ENCODE measurements around the gene GRHL1.

The GRHL1 gene

DNA sequence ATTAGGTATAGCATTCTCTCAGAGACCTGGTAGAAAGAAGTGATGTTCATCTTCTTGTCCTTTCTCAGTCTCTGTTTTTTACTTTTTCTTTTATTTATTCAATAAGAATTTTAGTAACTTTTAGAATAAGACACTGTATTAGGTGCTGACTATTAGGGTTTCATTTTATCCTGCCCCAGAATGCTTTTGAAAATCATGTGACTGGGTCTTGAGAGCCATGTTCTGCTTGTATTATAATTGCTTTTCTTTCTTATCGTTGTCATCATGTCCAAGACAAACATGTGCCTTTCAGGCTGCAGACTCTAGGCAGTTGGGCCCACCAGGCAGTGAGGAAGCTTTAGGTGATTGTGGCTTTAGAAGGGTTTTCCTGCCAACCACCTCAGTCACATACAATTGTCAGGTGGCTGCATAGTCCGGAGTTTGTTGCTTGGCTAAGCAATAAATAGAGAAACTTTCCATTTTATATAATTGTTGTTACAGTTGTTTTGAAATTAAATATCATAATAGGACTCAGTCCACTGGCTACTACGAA lies 15.1 kb downstream of the GRHL1 start:
- H3K27ac ChIP-seq (ENCODE audit: low read length): no peak overlapping the region
- no peaks in the 10 kb centered on the region for H3K4me1 ChIP-seq (ENCODE audit: control insufficient read depth in 1 of 2, insufficient read depth in 2 of 2, low read length in 2 of 2)

DNA sequence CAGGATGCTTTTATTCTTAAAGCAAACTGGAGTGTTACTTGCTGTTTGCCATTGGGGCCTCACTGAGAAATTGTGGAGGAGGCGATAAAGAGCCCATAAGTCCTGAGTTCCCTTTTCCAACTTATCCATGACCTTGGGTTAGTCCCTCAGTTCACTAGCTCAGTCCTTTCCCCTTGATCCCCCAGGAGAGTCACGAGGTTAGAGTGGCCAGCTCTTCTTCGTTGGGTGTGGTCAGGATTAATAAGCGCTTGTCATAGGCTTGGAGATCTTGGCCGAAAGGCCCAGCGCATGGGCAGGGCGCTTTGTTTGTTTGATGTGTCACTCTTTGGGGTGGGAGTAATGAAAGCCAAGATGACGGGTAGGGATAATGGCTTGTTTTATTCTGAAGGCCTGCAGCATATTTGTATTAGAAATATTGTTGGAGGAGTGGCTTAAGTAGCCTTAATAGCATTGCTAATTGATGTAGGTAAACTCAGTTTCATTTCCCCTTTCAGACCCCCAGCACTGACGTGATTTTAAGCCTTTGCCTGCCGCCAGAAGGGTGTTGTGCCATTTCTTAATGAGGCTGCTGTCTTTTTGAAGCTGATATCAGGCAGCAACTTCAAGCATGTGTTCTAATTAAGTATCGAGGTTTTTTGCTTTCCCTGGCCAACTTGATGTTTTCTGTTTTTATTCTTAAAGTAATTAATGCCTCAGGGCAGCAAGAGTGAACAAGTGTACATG lies 15.7 kb downstream of the GRHL1 start:
- Histone ChIP-seq H3K4me3 (ENCODE audit: low read depth in 1 of 2, low read length in 2 of 2) (no peak overlapping the region), H3K27ac (ENCODE audit: low read length) (no peak overlapping the region), H3K4me1 (ENCODE audit: control insufficient read depth in 1 of 2, insufficient read depth in 2 of 2, low read length in 2 of 2) (no peaks in the 10 kb centered on the region), H3K27me3 (ENCODE audit: low read depth, low read length) (no peaks in the 10 kb centered on the region), H3K36me3 (ENCODE audit: control insufficient read depth in 1 of 2, insufficient read depth in 2 of 2, low read length in 2 of 2) (no peaks in the 10 kb centered on the region), H3K9me3 (ENCODE audit: control insufficient read depth in 1 of 2, low read length in 2 of 2) (no peaks in the 10 kb centered on the region)

More for the DNA sequence above, 15.1 kb downstream of the GRHL1 start:
- Histone ChIP-seq H3K36me3 (ENCODE audit: control insufficient read depth in 1 of 2, insufficient read depth in 2 of 2, low read length in 2 of 2) (no peaks in the 10 kb centered on the region), H3K27me3 (ENCODE audit: low read depth, low read length) (no peaks in the 10 kb centered on the region), H3K9me3 (ENCODE audit: control insufficient read depth in 1 of 2, low read length in 2 of 2) (no peaks in the 10 kb centered on the region), H3K4me3 (ENCODE audit: low read depth in 1 of 2, low read length in 2 of 2) (no peak overlapping the region)

DNA sequence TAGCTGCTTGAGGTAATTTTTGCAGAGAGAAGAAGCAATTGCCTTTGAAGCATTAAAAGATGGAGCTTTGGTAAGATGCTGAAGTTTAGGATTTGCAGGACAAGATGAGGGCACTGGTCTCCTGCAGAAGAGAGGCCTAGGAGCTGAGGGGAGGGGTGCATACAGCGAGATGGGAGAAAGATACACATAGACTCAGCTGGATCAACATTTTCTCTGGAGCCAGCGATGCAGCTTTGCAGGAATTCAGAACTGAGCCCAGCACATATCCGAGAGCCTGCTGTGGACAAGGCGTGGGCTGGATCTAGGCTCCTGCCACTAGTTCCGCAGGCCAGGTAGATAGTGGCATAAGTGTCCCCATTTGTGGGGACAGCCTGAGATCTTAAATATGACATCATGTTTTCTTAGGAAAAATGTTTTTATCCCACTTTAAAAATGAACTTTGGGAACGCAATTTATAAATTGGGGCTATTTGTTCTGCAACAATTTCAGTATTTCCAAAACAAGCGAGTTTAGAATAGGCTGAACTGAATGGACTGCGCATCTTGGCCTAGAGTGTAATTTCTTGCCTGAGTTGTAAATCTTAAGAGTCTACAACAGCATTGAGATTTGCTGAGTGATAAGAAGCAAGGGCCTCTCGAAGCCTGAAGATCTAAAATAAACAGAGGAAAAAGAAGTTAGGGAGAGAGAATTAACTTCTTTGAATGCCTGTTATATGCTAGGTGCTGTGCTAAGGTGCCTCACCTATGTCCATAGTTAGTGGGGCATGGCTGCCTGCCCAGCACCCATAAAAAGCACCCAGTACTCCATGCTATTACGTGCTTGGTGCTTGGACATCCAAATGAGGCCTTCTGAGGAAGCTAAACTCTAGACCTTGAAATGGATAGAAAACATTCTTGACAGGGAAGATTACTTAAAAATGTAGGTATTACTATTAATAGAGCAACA lies 17.3 kb downstream of the GRHL1 start:
- Histone ChIP-seq H3K27me3 (ENCODE audit: low read depth, low read length) (no peaks in the 10 kb centered on the region), H3K27ac (ENCODE audit: low read length) (no peak overlapping the region), H3K4me3 (ENCODE audit: low read depth in 1 of 2, low read length in 2 of 2) (no peak overlapping the region), H3K4me1 (ENCODE audit: control insufficient read depth in 1 of 2, insufficient read depth in 2 of 2, low read length in 2 of 2) (no peaks in the 10 kb centered on the region), H3K36me3 (ENCODE audit: control insufficient read depth in 1 of 2, insufficient read depth in 2 of 2, low read length in 2 of 2) (no peaks in the 10 kb centered on the region), H3K9me3 (ENCODE audit: control insufficient read depth in 1 of 2, low read length in 2 of 2) (no peaks in the 10 kb centered on the region)

DNA sequence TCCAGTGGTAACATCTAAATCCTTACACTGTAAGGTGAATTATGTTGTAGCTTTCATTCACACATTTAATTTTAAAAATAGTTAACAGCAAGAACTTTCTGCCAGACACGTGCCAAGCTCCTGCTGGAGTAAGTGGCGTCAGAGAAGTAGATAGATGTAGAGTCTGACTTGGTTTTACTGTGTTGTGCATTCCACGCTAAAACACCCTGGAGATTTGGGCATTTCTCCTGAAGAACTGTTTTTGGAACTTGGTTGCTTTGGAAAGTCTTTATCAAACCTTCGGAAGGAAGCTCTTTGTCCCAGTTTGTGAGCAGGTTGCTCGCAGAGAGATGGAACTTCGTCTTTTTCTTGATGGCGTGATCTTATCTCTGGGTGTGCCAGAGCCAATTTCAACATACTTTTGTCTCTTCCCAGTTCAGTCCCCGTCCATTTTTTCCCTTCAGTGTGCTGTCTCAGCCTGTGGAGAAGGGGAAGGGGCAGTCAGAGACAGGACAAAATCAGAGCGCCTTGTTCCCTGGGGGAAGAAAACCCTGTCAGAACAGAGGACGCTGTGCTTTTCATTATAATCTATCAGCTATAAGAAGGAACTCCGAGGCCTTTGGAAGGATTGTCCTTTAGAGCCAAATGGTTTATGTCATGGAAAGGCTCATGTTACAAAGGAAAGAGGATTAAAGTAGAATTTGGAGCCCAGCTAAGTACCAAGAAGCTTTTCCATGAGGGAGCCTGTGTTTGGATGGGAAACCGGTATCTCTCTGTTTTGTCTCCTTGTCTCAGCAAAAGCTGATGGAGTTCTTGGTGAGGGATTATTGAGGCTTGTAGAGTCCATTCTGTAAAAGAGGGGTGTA lies 18.9 kb downstream of the GRHL1 start:
- H3K9me3 ChIP-seq (ENCODE audit: control insufficient read depth in 1 of 2, low read length in 2 of 2): no peaks in the 10 kb centered on the region
- no peak overlapping the region for H3K4me3 ChIP-seq (ENCODE audit: low read depth in 1 of 2, low read length in 2 of 2)
- peaks cover 0 to 1% of the 10 kb centered on the region in 2 donors for H3K4me1 ChIP-seq (ENCODE audit: control insufficient read depth in 1 of 2, insufficient read depth in 2 of 2, low read length in 2 of 2)
- peak overlapping the region; percentile 17 for H3K27ac ChIP-seq (ENCODE audit: low read length)
- H3K27me3 ChIP-seq (ENCODE audit: low read depth, low read length): no peaks in the 10 kb centered on the region
- H3K36me3 ChIP-seq (ENCODE audit: control insufficient read depth in 1 of 2, insufficient read depth in 2 of 2, low read length in 2 of 2): no peaks in the 10 kb centered on the region

DNA sequence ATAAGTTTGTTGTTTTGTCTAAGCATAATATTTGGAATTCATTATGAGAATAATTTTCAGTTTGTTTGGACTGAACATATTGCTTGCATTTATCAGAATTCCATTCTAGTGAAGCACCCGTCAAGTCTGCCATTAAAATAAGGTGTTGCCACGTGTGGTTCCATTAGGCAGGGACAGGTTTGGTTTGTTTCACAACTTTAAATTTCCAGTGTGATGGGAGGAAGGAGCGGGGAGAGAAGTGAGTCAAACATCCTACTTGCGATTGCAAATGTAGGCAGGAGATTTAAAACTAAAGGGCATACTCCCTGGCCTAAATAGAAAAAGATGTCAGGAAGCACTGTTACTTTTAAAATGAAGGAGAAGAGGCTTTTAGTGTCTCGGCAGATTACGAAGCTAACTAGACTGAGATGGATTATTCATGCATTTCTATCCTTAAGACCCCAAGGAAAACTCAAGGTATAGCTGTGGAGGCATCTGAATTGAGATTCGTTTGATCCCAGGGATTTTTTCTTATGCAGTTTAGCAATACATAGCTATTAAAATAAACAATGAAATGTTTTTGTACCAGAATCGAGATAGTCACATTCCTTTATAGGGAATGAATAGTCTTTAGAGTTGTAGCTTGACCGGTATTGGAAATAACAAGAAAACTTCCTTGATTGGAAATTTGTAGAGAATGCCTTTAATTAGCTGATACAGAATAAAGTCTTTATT lies 19.8 kb downstream of the GRHL1 start:
- H3K36me3 ChIP-seq (ENCODE audit: control insufficient read depth in 1 of 2, insufficient read depth in 2 of 2, low read length in 2 of 2): no peaks in the 10 kb centered on the region
- peak overlapping the region; percentile 17 for H3K27ac ChIP-seq (ENCODE audit: low read length)
- no peaks in the 10 kb centered on the region for H3K27me3 ChIP-seq (ENCODE audit: low read depth, low read length)
- no peaks in the 10 kb centered on the region for H3K9me3 ChIP-seq (ENCODE audit: control insufficient read depth in 1 of 2, low read length in 2 of 2)
- H3K4me1 ChIP-seq (ENCODE audit: control insufficient read depth in 1 of 2, insufficient read depth in 2 of 2, low read length in 2 of 2): peaks cover 0 to 10% of the 10 kb centered on the region in 2 donors
- no peak overlapping the region for H3K4me3 ChIP-seq (ENCODE audit: low read depth in 1 of 2, low read length in 2 of 2)

DNA sequence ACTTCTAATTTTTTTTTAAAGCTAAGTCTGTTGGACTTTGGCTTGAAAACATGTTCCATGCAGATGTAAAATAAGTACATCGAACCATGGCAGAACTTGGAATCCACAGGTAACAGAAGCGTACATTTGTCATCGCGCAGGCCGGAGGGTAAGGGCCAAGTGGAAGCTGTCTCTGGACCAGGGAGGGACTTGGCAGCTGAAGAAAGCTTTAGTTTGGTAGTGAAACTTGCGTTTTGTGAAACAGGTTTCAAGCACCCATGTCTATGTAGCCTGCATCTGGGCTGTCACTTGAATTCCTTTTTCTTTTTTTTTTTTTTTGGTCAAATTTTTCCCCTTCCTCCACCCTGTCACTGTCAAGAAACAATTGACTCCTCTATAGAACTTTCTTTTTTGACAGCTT lies 20.4 kb downstream of the GRHL1 start:
- no peaks in the 10 kb centered on the region for H3K27me3 ChIP-seq (ENCODE audit: low read depth, low read length)
- H3K4me3 ChIP-seq (ENCODE audit: low read depth in 1 of 2, low read length in 2 of 2): no peak overlapping the region
- H3K9me3 ChIP-seq (ENCODE audit: control insufficient read depth in 1 of 2, low read length in 2 of 2): no peaks in the 10 kb centered on the region
- no peaks in the 10 kb centered on the region for H3K36me3 ChIP-seq (ENCODE audit: control insufficient read depth in 1 of 2, insufficient read depth in 2 of 2, low read length in 2 of 2)
- H3K27ac ChIP-seq (ENCODE audit: low read length): no peak overlapping the region
- H3K4me1 ChIP-seq (ENCODE audit: control insufficient read depth in 1 of 2, insufficient read depth in 2 of 2, low read length in 2 of 2): peaks cover 0 to 14% of the 10 kb centered on the region in 2 donors

DNA sequence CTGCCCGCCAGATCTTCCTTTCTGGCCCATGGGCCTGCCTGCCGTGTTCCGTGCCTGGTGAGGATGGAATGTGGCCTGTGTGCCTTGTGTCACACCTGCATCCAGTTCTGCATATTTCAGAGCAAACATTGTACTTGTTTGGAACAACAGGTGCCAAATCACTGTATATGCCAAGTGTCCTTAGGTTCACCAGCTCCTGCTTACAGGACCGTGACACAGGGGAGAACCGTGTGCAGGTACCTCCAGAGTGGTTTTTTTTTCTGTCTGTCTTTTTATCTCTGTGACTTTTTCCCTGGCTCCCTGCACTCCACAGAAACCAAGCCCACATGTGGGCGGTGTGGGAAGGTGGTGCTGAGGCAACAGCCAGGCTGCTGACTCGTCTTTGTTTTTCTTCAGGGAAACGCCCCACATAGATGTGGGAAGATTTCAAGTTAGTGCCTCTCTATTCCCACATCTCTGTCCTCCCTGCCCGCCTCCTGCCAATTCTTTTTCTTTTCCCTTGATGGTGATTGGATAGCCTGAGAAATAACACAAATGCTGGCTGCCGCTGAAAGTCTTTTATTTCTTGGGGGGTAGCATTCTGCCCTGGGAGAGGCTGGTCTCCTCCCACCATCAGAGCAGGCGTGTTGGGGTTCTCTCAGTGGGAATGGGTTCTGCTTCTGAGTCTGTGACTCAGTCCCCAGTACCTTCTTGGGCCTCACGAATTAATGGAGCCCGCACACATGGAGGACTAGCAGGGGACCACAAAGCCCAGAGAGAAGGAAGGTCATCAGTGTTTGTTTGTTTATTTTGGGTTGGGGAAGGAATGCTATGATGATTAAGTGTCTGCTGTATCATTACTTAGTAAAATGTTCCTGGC lies 21.4 kb downstream of the GRHL1 start:
- Histone ChIP-seq H3K27me3 (ENCODE audit: low read depth, low read length) (no peaks in the 10 kb centered on the region), H3K36me3 (ENCODE audit: control insufficient read depth in 1 of 2, insufficient read depth in 2 of 2, low read length in 2 of 2) (no peaks in the 10 kb centered on the region), H3K4me3 (ENCODE audit: low read depth in 1 of 2, low read length in 2 of 2) (no peak overlapping the region), H3K27ac (ENCODE audit: low read length) (no peak overlapping the region), H3K4me1 (ENCODE audit: control insufficient read depth in 1 of 2, insufficient read depth in 2 of 2, low read length in 2 of 2) (peaks cover 0 to 14% of the 10 kb centered on the region in 2 donors), H3K9me3 (ENCODE audit: control insufficient read depth in 1 of 2, low read length in 2 of 2) (no peaks in the 10 kb centered on the region)

DNA sequence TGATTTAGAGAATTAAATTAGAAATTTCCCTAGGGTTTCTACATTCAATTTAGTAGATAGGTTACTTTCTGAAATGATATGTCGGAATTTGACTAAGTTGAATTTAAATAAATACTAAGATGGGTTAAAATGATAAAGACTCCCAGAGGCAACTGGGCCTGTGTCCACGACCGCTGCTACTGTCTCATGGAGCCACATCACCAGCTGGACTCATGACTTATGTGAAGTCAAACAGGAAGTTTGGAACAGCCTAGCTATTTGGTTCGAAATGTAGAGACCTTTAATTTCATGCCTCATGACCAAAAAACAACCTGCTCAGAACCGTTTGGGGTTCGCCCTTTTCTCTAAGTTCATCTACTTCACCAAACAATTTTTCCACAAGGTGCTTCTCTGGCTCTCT lies 22.2 kb downstream of the GRHL1 start:
- Histone ChIP-seq H3K36me3 (ENCODE audit: control insufficient read depth in 1 of 2, insufficient read depth in 2 of 2, low read length in 2 of 2) (no peaks in the 10 kb centered on the region), H3K9me3 (ENCODE audit: control insufficient read depth in 1 of 2, low read length in 2 of 2) (no peaks in the 10 kb centered on the region), H3K4me3 (ENCODE audit: low read depth in 1 of 2, low read length in 2 of 2) (no peak overlapping the region), H3K27me3 (ENCODE audit: low read depth, low read length) (no peaks in the 10 kb centered on the region), H3K27ac (ENCODE audit: low read length) (no peak overlapping the region), H3K4me1 (ENCODE audit: control insufficient read depth in 1 of 2, insufficient read depth in 2 of 2, low read length in 2 of 2) (peaks cover 0 to 14% of the 10 kb centered on the region in 2 donors)

DNA sequence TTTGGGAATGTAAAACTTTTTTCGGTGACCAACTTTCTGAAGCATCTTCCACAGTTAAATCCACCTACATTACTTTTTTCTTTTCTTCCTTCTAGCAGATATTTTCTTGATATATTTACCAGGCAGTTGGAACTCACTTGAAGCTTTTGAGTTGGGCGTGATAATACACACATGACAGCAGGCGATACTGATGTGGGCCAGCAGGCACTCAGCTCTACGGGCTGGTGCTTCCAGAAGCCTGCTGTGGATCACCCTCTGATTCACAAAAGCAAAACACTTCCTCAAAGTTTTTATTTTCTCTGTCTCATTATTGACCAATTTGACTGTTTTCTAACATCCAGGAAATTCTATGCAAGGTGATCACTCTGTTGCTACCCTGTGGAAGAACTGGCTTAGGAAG lies 22.9 kb downstream of the GRHL1 start:
- H3K36me3 ChIP-seq (ENCODE audit: control insufficient read depth in 1 of 2, insufficient read depth in 2 of 2, low read length in 2 of 2): no peaks in the 10 kb centered on the region
- no peaks in the 10 kb centered on the region for H3K27me3 ChIP-seq (ENCODE audit: low read depth, low read length)
- H3K9me3 ChIP-seq (ENCODE audit: control insufficient read depth in 1 of 2, low read length in 2 of 2): no peaks in the 10 kb centered on the region
- no peak overlapping the region for H3K27ac ChIP-seq (ENCODE audit: low read length)
- H3K4me3 ChIP-seq (ENCODE audit: low read depth in 1 of 2, low read length in 2 of 2): no peak overlapping the region
- peaks cover 0 to 14% of the 10 kb centered on the region in 2 donors for H3K4me1 ChIP-seq (ENCODE audit: control insufficient read depth in 1 of 2, insufficient read depth in 2 of 2, low read length in 2 of 2)

DNA sequence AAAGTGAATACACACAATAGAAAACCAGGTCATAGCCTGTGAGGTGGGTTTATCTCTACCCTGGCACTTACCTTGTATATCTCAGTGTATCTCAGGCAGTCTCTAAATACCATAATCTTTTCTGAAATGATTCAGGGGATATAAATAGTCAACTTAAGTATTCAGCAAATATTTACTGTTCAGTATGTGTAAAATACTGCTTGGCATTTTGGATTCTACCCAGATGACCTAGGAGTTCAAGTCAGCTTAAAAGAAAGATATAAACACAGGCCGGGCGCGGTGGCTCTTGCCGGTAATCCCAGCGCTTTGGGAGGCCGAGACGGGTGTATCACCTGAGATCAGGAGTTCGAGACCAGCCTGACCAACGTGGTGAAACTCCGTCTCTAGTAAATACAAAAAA lies 23.8 kb downstream of the GRHL1 start:
- no peak overlapping the region for H3K4me3 ChIP-seq (ENCODE audit: low read depth in 1 of 2, low read length in 2 of 2)
- no peaks in the 10 kb centered on the region for H3K36me3 ChIP-seq (ENCODE audit: control insufficient read depth in 1 of 2, insufficient read depth in 2 of 2, low read length in 2 of 2)
- peaks cover 0 to 14% of the 10 kb centered on the region in 2 donors for H3K4me1 ChIP-seq (ENCODE audit: control insufficient read depth in 1 of 2, insufficient read depth in 2 of 2, low read length in 2 of 2)
- no peaks in the 10 kb centered on the region for H3K27me3 ChIP-seq (ENCODE audit: low read depth, low read length)
- H3K9me3 ChIP-seq (ENCODE audit: control insufficient read depth in 1 of 2, low read length in 2 of 2): no peaks in the 10 kb centered on the region
- no peak overlapping the region for H3K27ac ChIP-seq (ENCODE audit: low read length)
